NK-92 treated with Interleukin-12 subunit alpha and Interleukin-12 subunit beta, amount 100 ng/mL, for 24 hours (cell line): ENCODE results near the gene HYCC1.
"Not testable (repeated sequence)": the region's sequence is repeated elsewhere in the genome, so short reads cannot be mapped to it uniquely, and the experiment has no call there.

Experiments used
- DNase-seq: peaks from one replicate; lab custom pipeline; 2025; lab: John Stamatoyannopoulos, UW

HYCC1 gene

DNA sequence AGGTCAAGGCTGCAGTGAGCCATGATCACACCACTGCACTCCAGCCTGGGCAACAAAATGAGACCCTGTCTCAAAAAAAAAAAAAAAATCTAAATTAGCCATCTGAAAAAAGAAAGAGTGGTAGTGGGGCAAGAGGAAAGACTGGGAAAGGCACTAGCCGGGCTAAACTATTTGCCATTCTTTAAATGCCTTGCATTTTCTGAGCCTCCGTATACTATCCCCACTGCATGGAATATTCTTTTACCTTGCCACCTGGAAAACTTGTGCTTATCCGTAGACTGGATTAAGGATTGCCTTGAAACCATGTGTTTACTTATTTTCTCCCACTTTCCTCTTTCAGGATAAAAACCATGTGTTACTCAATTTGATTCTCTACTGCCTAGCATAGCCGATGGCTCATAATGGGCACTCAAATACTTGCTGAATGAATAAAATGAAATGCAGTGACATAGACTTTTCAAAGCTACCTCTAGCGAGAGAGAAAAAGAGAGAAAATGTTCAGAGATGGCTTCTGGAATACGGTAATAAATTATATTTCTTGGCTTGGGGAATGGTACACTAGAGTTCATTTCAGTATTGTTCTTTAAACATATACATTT lies 30.6 kb downstream of the HYCC1 start:
- DNase-seq = no peak

GRCh38 chr7:22980422-22980821 lies 33.5 kb downstream of the HYCC1 start:
- DNase-seq = no peak

- DNase-seq = no peak
Observed at GRCh38 chr7:22979861-22980260, 34.1 kb downstream of the HYCC1 start.

- no peak for DNase-seq
Observed at GRCh38 chr7:22979251-22979650, 34.7 kb downstream of the HYCC1 start.

DNA sequence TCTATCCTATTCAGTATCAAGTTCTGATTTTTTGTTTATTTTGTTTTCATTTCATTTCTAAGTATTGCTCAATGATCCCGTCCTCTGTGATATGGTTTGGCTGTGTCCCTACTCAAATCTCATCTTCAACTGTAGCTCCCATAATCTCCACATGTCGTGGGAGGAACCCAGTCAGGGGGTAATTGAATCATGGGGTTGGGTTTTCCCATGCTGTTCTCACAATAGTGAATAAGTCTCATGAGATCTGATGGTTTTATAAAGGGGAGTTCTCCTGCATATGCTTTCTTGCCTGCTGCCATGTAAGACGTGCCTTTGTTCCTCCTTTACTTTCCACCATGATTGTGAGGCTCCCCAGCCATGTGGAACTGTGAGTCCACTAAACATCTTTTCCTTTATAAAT lies 39.3 kb downstream of the HYCC1 start:
- not testable (repeated sequence) for DNase-seq

- no peak for DNase-seq
Observed at GRCh38 chr7:22972207-22972606, 41.7 kb downstream of the HYCC1 start.

DNA sequence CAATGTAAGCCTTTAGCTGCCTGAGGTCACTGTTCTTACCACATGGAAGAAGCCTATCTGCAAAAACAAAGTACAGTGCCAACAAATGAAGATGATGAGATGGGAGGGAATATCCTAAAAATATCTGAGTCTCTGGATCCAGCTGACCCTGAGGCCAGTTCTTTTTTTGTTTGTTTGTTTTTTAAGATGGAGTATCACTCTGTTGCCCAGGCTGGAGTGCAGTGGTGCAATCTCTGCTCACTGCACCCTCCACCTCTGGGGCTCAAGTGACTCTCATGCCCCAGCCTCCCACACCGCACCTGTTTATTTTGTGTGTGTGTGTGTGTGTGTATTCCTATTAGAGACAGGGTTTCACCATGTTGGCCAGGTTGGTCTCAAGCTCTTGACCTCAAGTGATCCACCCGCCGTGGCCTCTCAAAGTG lies 44.9 kb downstream of the HYCC1 start:
- DNase-seq = no peak
